Suprapubic skin (tissue), 4 donors: Measurements from ENCODE around the gene DDC. TPM values are rescaled to one million over a fixed set of nuclear protein-coding genes. Genes with fewer than 3 reads are reported as not detected.
"Not testable (repeated sequence)": the region's sequence is repeated elsewhere in the genome, so short reads cannot be mapped to it uniquely, and the experiment has no call there.

Source experiments
- DNase-seq, 2 donors: peaks; one replicate each; pipeline ENCODE4 v3.0.0-alpha.2; 2019; ENCODE audit warnings: low spot score in 2 of 2
- H3K27ac ChIP-seq: fragments of 200-600 bp; sonication (generic); one replicate; pipeline ENCODE4 v1.5.1; 2019
- H3K27me3 ChIP-seq: fragments of 200-600 bp; sonication (generic); one replicate; pipeline ENCODE4 v1.5.1; 2019
- H3K36me3 ChIP-seq: fragments of 200-600 bp; sonication (generic); one replicate; pipeline ENCODE4 v1.5.1; 2019
- H3K4me1 ChIP-seq: fragments of 200-600 bp; sonication (generic); one replicate; pipeline ENCODE4 v1.5.1; 2019
- H3K4me3 ChIP-seq: fragments of 200-600 bp; sonication (generic); one replicate; pipeline ENCODE4 v1.5.1; 2019; ENCODE audit warnings: mild to moderate bottlenecking
- H3K9me3 ChIP-seq: fragments of 200-600 bp; sonication (generic); one replicate; pipeline ENCODE4 v1.5.1; 2019
- CTCF ChIP-seq, 2 donors: fragments of 200-600 bp in 1 of 2; fragments of 450-650 bp in 1 of 2; sonication (generic) in 1 of 2; IDR thresholded peaks; one replicate each; pipeline ENCODE4 v1.5.1; 2016 to 2019; ENCODE audit warnings: antibody characterized with exemption in 2 of 2, mild to moderate bottlenecking in 1 of 2, moderate library complexity in 1 of 2
- EP300 ChIP-seq: sonication (generic); formaldehyde crosslinking; IDR thresholded peaks from one replicate; pipeline ENCODE4 v1.6.1; 2017; ENCODE audit warnings: antibody characterized with exemption
- POLR2A ChIP-seq, 2 donors: fragments of 450-650 bp; IDR thresholded peaks; one replicate each; pipeline ENCODE4 v1.6.1; 2017; ENCODE audit warnings: antibody characterized with exemption in 2 of 2, mild to moderate bottlenecking in 2 of 2, moderate library complexity in 2 of 2
- POLR2AphosphoS5 ChIP-seq, 3 donors: sonication (generic); formaldehyde crosslinking; IDR thresholded peaks; one replicate each; pipeline ENCODE4 v1.6.1; 2017; ENCODE audit warnings: antibody characterized with exemption in 3 of 3
- WGBS: methylation state at CpG from one replicate; pipeline ENCODE4 v1.1.5; 2018; 5-methylcytosine and 5-hydroxymethylcytosine counted together
- total RNA-seq, 4 donors: library from RNA; depleted of rRNA; stranded (reverse); fragments of >200 nt; gene quantifications; one replicate each; pipeline ENCODE4 v1.1.0, GENCODE V29; 2016

The DDC gene
- total RNA-seq, 4 donors from 2014 or later, result 1.6 to 3.6 TPM; not detected in 2

- H3K27ac ChIP-seq, result no peak overlapping the region
- H3K4me3 ChIP-seq, result no peak overlapping the region
- H3K36me3 ChIP-seq, result no peaks in the 10 kb centered on the region
- TF ChIP-seq POLR2A (IDR thresholded peaks at IDR 0.05) (no peak), CTCF (IDR thresholded peaks at IDR 0.05) (no peak)
- H3K4me1 ChIP-seq, result no peaks in the 10 kb centered on the region
- 65% methylated on average over 11 of the region's 11 CpGs for WGBS
- no peaks in the 10 kb centered on the region for H3K9me3 ChIP-seq
- peaks cover 7% of the 10 kb centered on the region for H3K27me3 ChIP-seq
- no peak for DNase-seq
These were observed 36.7 kb downstream of the DDC start for GRCh38 chr7:50528266-50529092.

- not testable (repeated sequence) for H3K27me3 ChIP-seq, H3K27ac ChIP-seq, H3K9me3 ChIP-seq, H3K4me1 ChIP-seq, H3K4me3 ChIP-seq, H3K36me3 ChIP-seq, DNase-seq
- WGBS, result 78% methylated on average over 3 of the region's 3 CpGs
These were observed 45.9 kb downstream of the DDC start for GRCh38 chr7:50519350-50519749.

- Histone ChIP-seq H3K4me3 (no peak overlapping the region), H3K27ac (no peak overlapping the region), H3K9me3 (peaks cover 3% of the 10 kb centered on the region), H3K36me3 (no peaks in the 10 kb centered on the region), H3K4me1 (no peaks in the 10 kb centered on the region), H3K27me3 (no peaks in the 10 kb centered on the region)
- no peak for TF ChIP-seq EP300
- no peak for TF ChIP-seq CTCF (IDR thresholded peaks at IDR 0.05)
- TF ChIP-seq POLR2AphosphoS5 (IDR thresholded peaks at IDR 0.05), result no peak
- DNase-seq, result no peak
- 64% methylated on average over 14 of the region's 14 CpGs for WGBS
These were observed 51.9 kb downstream of the DDC start for GRCh38 chr7:50513166-50513871.

GRCh38 chr7:50512384-50512783, 52.8 kb downstream of the DDC start:
- Histone ChIP-seq H3K4me3 (no peak overlapping the region), H3K27me3 (no peaks in the 10 kb centered on the region), H3K36me3 (no peaks in the 10 kb centered on the region), H3K9me3 (peaks cover 2% of the 10 kb centered on the region), H3K4me1 (no peaks in the 10 kb centered on the region), H3K27ac (no peak overlapping the region)
- no peak for DNase-seq
- TF ChIP-seq CTCF (IDR thresholded peaks at IDR 0.05) (no peak), POLR2AphosphoS5 (IDR thresholded peaks at IDR 0.05) (no peak), EP300 (no peak), POLR2A (IDR thresholded peaks at IDR 0.05) (no peak)

- TF ChIP-seq POLR2AphosphoS5 (IDR thresholded peaks at IDR 0.05) (no peak), POLR2A (IDR thresholded peaks at IDR 0.05) (no peak), CTCF (IDR thresholded peaks at IDR 0.05) (no peak), EP300 (no peak)
- H3K4me1 ChIP-seq, result no peaks in the 10 kb centered on the region
- H3K27me3 ChIP-seq, result no peaks in the 10 kb centered on the region
- H3K36me3 ChIP-seq, result no peaks in the 10 kb centered on the region
- H3K4me3 ChIP-seq, result no peak overlapping the region
- no peaks in the 10 kb centered on the region for H3K9me3 ChIP-seq
- no peak for DNase-seq
- H3K27ac ChIP-seq, result no peak overlapping the region
- WGBS, result 75% methylated on average over 2 of the region's 2 CpGs
These were observed 55.7 kb downstream of the DDC start for GRCh38 chr7:50509459-50509858.
